ENCODE data around the gene GRIA1. TPM values are rescaled to one million over a fixed set of nuclear protein-coding genes. Genes with fewer than 3 reads are reported as not detected.

Gene GRIA1
- total and polyA plus RNA-seq, 10 of the 15 experiments (the other 5 are each of a cell fraction or from before 2014, with no cell fraction given) = 0.04 to 0.18 (median 0.04) TPM; not detected in 7

- WGBS (ENCODE audit: insufficient coverage, insufficient replicate concordance, low lambda C conversion rate, missing lambda C conversion rate) = 5% methylated on average over 1 of the region's 1 CpG
- no peak overlapping the region for H3K4me2 ChIP-seq (ENCODE audit: control insufficient read depth, insufficient read depth)
- H2AFZ ChIP-seq (ENCODE audit: control insufficient read depth, low read depth, low read length) = no peak overlapping the region
- H3K27me3 ChIP-seq (replicated peaks in 1 of 2; ENCODE audit: control insufficient read depth in 2 of 2, insufficient read depth in 2 of 2, low read length in 1 of 2) = no peaks in the 10 kb centered on the region
- no peak overlapping the region for H3K9ac ChIP-seq (ENCODE audit: control insufficient read depth, insufficient read depth, low read length)
- CTCF ChIA-PET = no interaction called here
- intact Hi-C loops (cut with micrococcal nuclease; ENCODE audit: unreplicated experiment) (no loop called here), in situ Hi-C loops (cut with MboI) (no loop called here)
- no peaks in the 10 kb centered on the region for H3K4me1 ChIP-seq (ENCODE audit: control insufficient read depth, insufficient read depth, low read length)
- no peak overlapping the region for H3K27ac ChIP-seq (ENCODE audit: control insufficient read depth, insufficient read depth)
- H3K36me3 ChIP-seq (ENCODE audit: control insufficient read depth in 2 of 2, insufficient read depth in 2 of 2, low read length in 1 of 2) = no peaks in the 10 kb centered on the region
- no peaks in the 10 kb centered on the region for H4K20me1 ChIP-seq (ENCODE audit: control insufficient read depth, insufficient read depth)
- no peaks in the 10 kb centered on the region for H3K79me2 ChIP-seq (ENCODE audit: control insufficient read depth, insufficient read depth, low read length)
- RAD21 ChIA-PET (ENCODE audit: unreplicated experiment) = no interaction called here
- BruUV-seq (replicated peaks) = no TSS peak
- TF ChIP-seq PAX5 (IDR thresholded peaks at IDR 0.05; ENCODE audit: borderline replicate concordance, low read depth, low read length) (no peak), SMARCA5 (IDR thresholded peaks at IDR 0.05) (no peak), RAD21 (IDR thresholded peaks at IDR 0.05; ENCODE audit: insufficient read depth, low read depth, low read length) (no peak)
- H3K9me3 ChIP-seq (replicated peaks; ENCODE audit: control insufficient read depth, insufficient read depth, low read length) = no peaks in the 10 kb centered on the region
- no peak overlapping the region for H3K4me3 ChIP-seq
- SMC1A ChIA-PET (ENCODE audit: uncharacterized antibody, unreplicated experiment) = no interaction called here
- ATAC-seq = no peak
- DNase-seq (ENCODE audit: low read depth, low spot score) = no peak
- no peak for FAIRE-seq
- POLR2A ChIA-PET = no interaction called here
Measured at GRCh38 chr5:153774686-153775085, 284.2 kb downstream of the GRIA1 start.

- TF ChIP-seq YY1 (IDR thresholded peaks at IDR 0.05; ENCODE audit: low read depth, low read length) (no peak), SMAD1 (IDR thresholded peaks at IDR 0.05; ENCODE audit: low read depth, partially characterized antibody) (no peak), FOS (IDR thresholded peaks at IDR 0.05; ENCODE audit: borderline replicate concordance, extremely low read depth, insufficient read length) (no peak), IKZF2 (IDR thresholded peaks at IDR 0.05) (peak in 1 of 2 experiments; percentile 28; a peak in 1 of 4 replicates), IKZF1 (conservative IDR thresholded peaks at IDR 0.05) (0 out of 2 replicates have a peak, but pooled peaks have one; percentile 17), POU2F2 (IDR thresholded peaks at IDR 0.05; ENCODE audit: borderline replicate concordance, low read depth, low read length) (no peak), RUNX3 (IDR thresholded peaks at IDR 0.05; ENCODE audit: low read length) (peak; percentile 31; the same call in 1 of the 2 replicates), HCFC1 (IDR thresholded peaks at IDR 0.05; ENCODE audit: low read length) (no peak)
- in situ Hi-C loops (cut with MboI) (no loop called here), intact Hi-C loops (cut with micrococcal nuclease; ENCODE audit: unreplicated experiment) (no loop called here)
- no peaks in the 10 kb centered on the region for H4K20me1 ChIP-seq (ENCODE audit: control insufficient read depth, insufficient read depth)
- ChIA-PET POLR2A (no interaction called here), SMC1A (ENCODE audit: uncharacterized antibody, unreplicated experiment) (no interaction called here), CTCF (no interaction called here), RAD21 (ENCODE audit: unreplicated experiment) (no interaction called here)
- H3K4me1 ChIP-seq (ENCODE audit: control insufficient read depth, insufficient read depth, low read length) = no peaks in the 10 kb centered on the region
- no peak overlapping the region for H3K9ac ChIP-seq (ENCODE audit: control insufficient read depth, insufficient read depth, low read length)
- no peaks in the 10 kb centered on the region for H3K79me2 ChIP-seq (ENCODE audit: control insufficient read depth, insufficient read depth, low read length)
- no TSS peak for BruUV-seq (replicated peaks)
- no peaks in the 10 kb centered on the region for H3K9me3 ChIP-seq (replicated peaks; ENCODE audit: control insufficient read depth, insufficient read depth, low read length)
- WGBS (ENCODE audit: insufficient coverage, insufficient replicate concordance, low lambda C conversion rate, missing lambda C conversion rate) = 7% methylated on average over 7 of the region's 7 CpGs
- peak; percentile 46 for ATAC-seq
- no peak for DNase-seq (ENCODE audit: low read depth, low spot score)
- FAIRE-seq = no peak
- no peak overlapping the region for H3K4me2 ChIP-seq (ENCODE audit: control insufficient read depth, insufficient read depth)
- no peaks in the 10 kb centered on the region for H3K27me3 ChIP-seq (replicated peaks in 1 of 2; ENCODE audit: control insufficient read depth in 2 of 2, insufficient read depth in 2 of 2, low read length in 1 of 2)
- H3K4me3 ChIP-seq = no peak overlapping the region
- no peak overlapping the region for H2AFZ ChIP-seq (ENCODE audit: control insufficient read depth, low read depth, low read length)
- no peaks in the 10 kb centered on the region for H3K36me3 ChIP-seq (ENCODE audit: control insufficient read depth in 2 of 2, insufficient read depth in 2 of 2, low read length in 1 of 2)
- no peak overlapping the region for H3K27ac ChIP-seq (ENCODE audit: control insufficient read depth, insufficient read depth)
Measured at GRCh38 chr5:153775923-153776322, 285.5 kb downstream of the GRIA1 start.

Data from GM12878 (cell line).